IPS DF 6.9 (cell line): ENCODE results near the gene TRIM41.
A peak's percentile ranks its signal among the peaks of the same experiment; 100 is the strongest.
"Not testable (repeated sequence)": the region's sequence is repeated elsewhere in the genome, so short reads cannot be mapped to it uniquely, and the experiment has no call there.

ENCODE experiments used
- DNase-seq: peaks from one replicate; pipeline ENCODE4 v3.0.0-alpha.2; 2013; ENCODE audit warnings: low read depth, low spot score
- H3K27ac ChIP-seq: one replicate; pipeline ENCODE4 v1.5.1; 2013; ENCODE audit warnings: low read length, control low read depth
- H3K27me3 ChIP-seq: 2 replicates; pipeline ENCODE4 v1.6.1; 2013; ENCODE audit warnings: mild to moderate bottlenecking, low read length; ENCODE audit not compliant: control insufficient read depth, insufficient read depth
- H3K36me3 ChIP-seq: 2 replicates; pipeline ENCODE4 v1.6.1; 2013; ENCODE audit warnings: low read length; ENCODE audit not compliant: control insufficient read depth, insufficient read depth
- H3K4me1 ChIP-seq: 2 replicates; pipeline ENCODE4 v1.6.1; 2013; ENCODE audit warnings: low read length; ENCODE audit not compliant: control insufficient read depth, insufficient read depth
- H3K4me3 ChIP-seq: 2 replicates; pipeline ENCODE4 v1.5.1; 2013; ENCODE audit warnings: mild to moderate bottlenecking, low read length
- H3K9me3 ChIP-seq: 2 replicates; pipeline ENCODE4 v1.6.1; 2013; ENCODE audit warnings: low read length, inconsistent platforms; ENCODE audit not compliant: control insufficient read depth, insufficient read depth
- whole genome bisulfite sequencing: extraction: QIAGEN DNeasy Blood & Tissue Kit; methylation state at CpG from one replicate; pipeline ENCODE4 v1.1.7; 2013; ENCODE audit warnings: mixed read lengths, missing lambda C conversion rate; ENCODE audit not compliant: insufficient read length, insufficient coverage; 5-methylcytosine and 5-hydroxymethylcytosine counted together

TRIM41 gene

DNA sequence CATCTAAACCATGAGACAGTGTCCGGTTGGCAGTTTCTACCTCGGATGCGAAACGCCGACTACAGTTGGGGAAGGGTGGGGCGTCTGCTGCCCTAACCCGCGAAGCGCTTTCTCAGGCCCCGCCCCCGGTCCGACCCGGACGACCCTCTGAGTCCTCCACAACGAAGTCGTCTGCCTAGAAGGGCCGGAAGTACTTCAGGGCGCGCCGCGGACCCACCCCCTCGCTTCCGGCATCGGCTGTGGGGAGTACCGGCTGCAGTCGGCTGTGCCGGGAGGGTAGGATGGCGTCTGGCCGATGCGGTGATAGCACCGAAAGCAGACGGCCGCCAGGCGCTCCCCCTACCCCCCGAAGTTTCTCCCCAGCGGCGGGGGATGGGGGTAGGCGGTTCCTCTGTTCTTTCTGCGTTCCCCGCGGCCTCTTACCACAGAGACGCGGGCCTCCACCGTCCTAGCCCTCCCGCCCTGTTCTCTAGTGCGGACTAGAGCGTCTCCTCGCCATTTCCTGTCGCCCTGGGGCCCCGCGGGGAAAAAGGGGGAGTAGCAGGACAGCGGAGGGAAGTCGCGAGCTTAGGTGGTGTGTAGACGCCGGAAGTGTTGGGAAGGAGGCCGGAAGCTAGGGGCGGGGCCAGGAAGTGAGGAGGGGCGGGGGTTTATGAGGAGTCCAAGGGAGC, at the start of gene TRIM41:
TRIM41 (plus strand) TSS at position 224 of the 671 bp plus-strand sequence. CDS start 719 bp downstream, outside the sequence.
- H3K27ac ChIP-seq: no peak within 1 kb of the TSS
- H3K4me3 ChIP-seq: peak within 1 kb of the TSS; percentile 86
- peak; percentile 94 for DNase-seq
- no peaks in the 10 kb centered on the region for H3K36me3 ChIP-seq
- no peaks in the 10 kb centered on the region for H3K9me3 ChIP-seq
- no peaks in the 10 kb centered on the region for H3K27me3 ChIP-seq
- H3K4me1 ChIP-seq: peaks cover 3% of the 10 kb centered on the region
- WGBS: no CpG with 5 or more reads among the region's 59 CpGs

DNA sequence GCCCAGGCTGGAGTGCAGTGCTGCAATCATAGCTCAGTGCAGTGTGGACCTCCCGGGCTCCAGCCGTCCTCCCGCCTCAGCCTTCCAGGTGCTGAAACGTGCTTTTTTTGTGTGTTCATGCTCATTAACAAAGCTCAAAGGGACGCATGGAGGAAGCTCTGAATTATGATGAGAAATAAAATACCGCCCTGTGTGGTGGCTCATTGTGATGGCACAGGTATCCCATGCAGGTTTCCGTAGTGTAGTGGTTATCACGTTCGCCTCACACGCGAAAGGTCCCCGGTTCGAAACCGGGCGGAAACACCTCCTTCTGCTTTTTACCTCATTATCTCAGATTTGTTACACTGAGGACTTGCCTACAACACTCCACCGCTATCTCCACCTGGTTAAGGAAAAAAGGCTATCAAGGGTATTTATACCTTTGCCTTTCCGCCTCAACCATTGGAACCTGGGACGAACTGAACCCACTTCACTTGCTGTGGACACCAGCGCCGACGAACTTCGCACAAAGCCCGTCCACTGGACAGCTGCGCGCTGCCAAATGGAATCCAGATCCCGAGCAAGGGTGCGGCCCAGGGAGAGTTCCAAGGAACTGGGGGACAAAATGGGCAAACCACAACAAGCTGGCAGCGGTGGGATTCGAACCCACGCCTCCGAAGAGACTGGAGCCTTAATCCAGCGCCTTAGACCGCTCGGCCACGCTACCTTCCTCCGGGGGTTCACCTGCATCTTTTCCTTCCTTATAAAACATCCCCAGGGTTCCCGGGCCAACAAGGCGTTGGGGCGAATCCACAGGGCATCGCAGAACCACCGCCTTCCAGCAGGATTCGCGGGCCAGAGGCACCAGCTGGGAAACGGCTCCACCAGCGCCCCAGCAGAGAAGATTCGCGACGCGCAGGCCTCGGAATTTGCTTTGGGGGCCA, 49.4 kb upstream of the TRIM41 start:
- Histone ChIP-seq H3K9me3 (no peaks in the 10 kb centered on the region), H3K27ac (no peak overlapping the region), H3K4me3 (peak overlapping the region; percentile 58; the same call in 1 of the 2 replicates), H3K4me1 (no peaks in the 10 kb centered on the region), H3K36me3 (no peaks in the 10 kb centered on the region), H3K27me3 (peaks cover 7% of the 10 kb centered on the region)
- WGBS: no CpG with 5 or more reads among the region's 50 CpGs
- DNase-seq: no peak

GRCh38 chr5:181176254-181176952, 46.7 kb upstream of the TRIM41 start:
- Histone ChIP-seq H3K9me3 (no peaks in the 10 kb centered on the region), H3K4me3 (no peak overlapping the region), H3K27me3 (no peaks in the 10 kb centered on the region), H3K27ac (no peak overlapping the region), H3K36me3 (no peaks in the 10 kb centered on the region), H3K4me1 (no peaks in the 10 kb centered on the region)
- DNase-seq: no peak
- no CpG with 5 or more reads among the region's 3 CpGs for WGBS

GRCh38 chr5:181177559-181177958, 45.5 kb upstream of the TRIM41 start:
- H3K4me1 ChIP-seq, H3K9me3 ChIP-seq: not testable (repeated sequence)
- no CpG with 5 or more reads among the region's 14 CpGs for WGBS

GRCh38 chr5:181181650-181182565, 41.2 kb upstream of the TRIM41 start:
- Histone ChIP-seq H3K27ac (no peak overlapping the region), H3K4me3 (no peak overlapping the region)
- no CpG with 5 or more reads among the region's 25 CpGs for WGBS

More at GRCh38 chr5:181177559-181177958, 45.5 kb upstream of the TRIM41 start:
- H3K36me3 ChIP-seq, DNase-seq, H3K4me3 ChIP-seq, H3K27me3 ChIP-seq, H3K27ac ChIP-seq: not testable (repeated sequence)

DNA sequence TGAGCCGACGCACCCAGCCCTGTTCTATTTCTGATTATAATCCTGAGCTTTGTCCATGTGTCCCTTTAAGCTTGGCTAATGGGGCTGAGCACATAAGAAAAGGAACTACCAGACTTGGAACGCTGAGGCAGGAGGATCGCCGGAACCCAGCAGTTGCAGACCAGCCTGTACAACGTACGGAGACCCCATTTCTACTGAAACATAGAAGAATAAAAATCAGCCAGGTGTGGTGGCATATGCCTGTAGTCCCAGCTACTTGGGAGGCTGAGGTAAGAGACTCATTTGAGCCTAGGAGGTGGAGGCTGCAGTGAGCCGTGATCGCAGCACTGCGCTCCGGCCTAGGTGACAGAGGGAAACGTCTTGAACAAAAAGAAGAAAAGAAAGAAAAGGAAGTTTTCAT, 40.4 kb upstream of the TRIM41 start:
- Histone ChIP-seq H3K27me3 (no peaks in the 10 kb centered on the region), H3K4me1 (no peaks in the 10 kb centered on the region), H3K9me3 (no peaks in the 10 kb centered on the region; the same call in 1 of the 2 replicates), H3K27ac (no peak overlapping the region), H3K4me3 (no peak overlapping the region), H3K36me3 (no peaks in the 10 kb centered on the region)
- no CpG with 5 or more reads among the region's 12 CpGs for WGBS
- DNase-seq: no peak

More at GRCh38 chr5:181181650-181182565, 41.2 kb upstream of the TRIM41 start:
- DNase-seq: no peak
- Histone ChIP-seq H3K27me3 (no peaks in the 10 kb centered on the region), H3K9me3 (no peaks in the 10 kb centered on the region; the same call in 1 of the 2 replicates), H3K4me1 (no peaks in the 10 kb centered on the region), H3K36me3 (no peaks in the 10 kb centered on the region)

- Histone ChIP-seq H3K4me3 (no peak overlapping the region), H3K36me3 (no peaks in the 10 kb centered on the region), H3K27me3 (peaks cover 6% of the 10 kb centered on the region), H3K4me1 (no peaks in the 10 kb centered on the region), H3K27ac (no peak overlapping the region), H3K9me3 (no peaks in the 10 kb centered on the region; the same call in 1 of the 2 replicates)
- WGBS: no CpG with 5 or more reads among the region's 16 CpGs
- no peak for DNase-seq
Observed at GRCh38 chr5:181184845-181185216, 38.2 kb upstream of the TRIM41 start.

DNA sequence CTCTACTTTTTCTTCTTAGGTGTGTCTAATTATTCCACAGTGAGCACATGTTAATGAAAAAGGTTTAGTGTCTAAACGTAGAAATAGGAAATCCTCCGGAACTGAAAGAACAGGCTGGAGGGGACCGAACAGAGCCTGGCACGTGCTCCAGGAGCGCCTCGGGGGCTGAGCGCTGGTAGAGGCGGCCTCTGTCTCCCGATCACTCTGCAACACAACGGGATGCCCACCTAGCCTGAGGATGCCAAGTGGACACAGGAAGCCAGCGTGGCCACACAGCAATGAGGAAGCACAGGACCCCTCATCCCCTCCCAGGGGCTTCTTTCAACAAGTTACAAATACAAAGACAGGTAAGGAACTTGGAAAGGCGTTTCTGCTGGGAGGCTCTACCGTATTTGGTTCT, 37.5 kb upstream of the TRIM41 start:
- H3K9me3 ChIP-seq: no peaks in the 10 kb centered on the region; the same call in 1 of the 2 replicates
- H3K4me3 ChIP-seq: no peak overlapping the region
- no peaks in the 10 kb centered on the region for H3K36me3 ChIP-seq
- peaks cover 2% of the 10 kb centered on the region; the same call in 1 of the 2 replicates for H3K4me1 ChIP-seq
- no peak for DNase-seq
- no CpG with 5 or more reads among the region's 13 CpGs for WGBS
- peaks cover 13% of the 10 kb centered on the region for H3K27me3 ChIP-seq
- no peak overlapping the region for H3K27ac ChIP-seq

DNA sequence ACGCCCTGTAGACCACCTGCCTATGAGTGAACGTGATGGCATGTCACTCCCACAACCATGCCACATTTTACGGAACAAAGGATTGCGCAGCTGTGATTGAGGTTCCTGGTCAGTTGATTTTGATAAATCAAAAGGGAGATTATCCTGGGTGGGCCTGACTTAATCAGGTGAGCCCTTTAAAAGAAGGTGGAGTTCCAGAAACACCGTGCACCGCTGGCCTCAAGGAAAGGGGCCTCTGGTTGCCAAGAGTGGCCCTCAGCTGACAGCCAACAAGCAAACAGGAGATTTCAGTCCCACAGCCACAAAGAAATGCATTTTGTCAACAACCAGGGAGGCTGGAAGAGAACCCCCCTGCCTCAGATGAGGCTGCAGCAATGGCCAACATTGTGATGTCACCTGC, 37.1 kb upstream of the TRIM41 start:
- WGBS: no CpG with 5 or more reads among the region's 6 CpGs
- H3K4me1 ChIP-seq: peaks cover 2% of the 10 kb centered on the region; the same call in 1 of the 2 replicates

More for the DNA sequence above, 37.1 kb upstream of the TRIM41 start:
- no peak overlapping the region for H3K4me3 ChIP-seq
- no peaks in the 10 kb centered on the region; the same call in 1 of the 2 replicates for H3K9me3 ChIP-seq
- no peak overlapping the region for H3K27ac ChIP-seq
- H3K27me3 ChIP-seq: peaks cover 17% of the 10 kb centered on the region
- no peak for DNase-seq
- H3K36me3 ChIP-seq: no peaks in the 10 kb centered on the region
